Osteoblast (primary cell): Measurements from ENCODE around the gene SHISA5. TPM values are rescaled to one million over a fixed set of nuclear protein-coding genes. Genes with fewer than 3 reads are reported as not detected.

ENCODE experiments used
- DNase-seq: peaks from one replicate; pipeline ENCODE4 v3.0.0; 2011; ENCODE audit warnings: low spot score, mixed read lengths; ENCODE audit not compliant: insufficient read length; ENCODE audit errors: missing footprints
- H2AFZ ChIP-seq: 2 replicates; pipeline ENCODE4 v1.6.0; 2011; ENCODE audit warnings: mild to moderate bottlenecking, low read length
- H3K27ac ChIP-seq: 2 replicates; pipeline ENCODE4 v1.5.1; 2011; ENCODE audit warnings: mild to moderate bottlenecking, low read depth, low read length, moderate library complexity
- H3K27me3 ChIP-seq: 2 replicates; pipeline ENCODE4 v1.6.0; 2012; ENCODE audit warnings: mild to moderate bottlenecking, control low read depth, inconsistent platforms, low read length, moderate library complexity; ENCODE audit not compliant: insufficient read depth
- H3K36me3 ChIP-seq: 2 replicates; pipeline ENCODE4 v1.5.1; 2011; ENCODE audit warnings: mild to moderate bottlenecking, low read length, control low read depth, moderate library complexity; ENCODE audit not compliant: insufficient read depth
- H3K4me1 ChIP-seq: 2 replicates; pipeline ENCODE4 v1.5.1; 2011; ENCODE audit warnings: mild to moderate bottlenecking, low read length, control low read depth, moderate library complexity; ENCODE audit not compliant: insufficient read depth
- H3K4me2 ChIP-seq: 2 replicates; pipeline ENCODE4 v1.6.0; 2011; ENCODE audit warnings: mild to moderate bottlenecking, low read length; ENCODE audit not compliant: insufficient read depth
- H3K4me3 ChIP-seq: fragments of 200-600 bp; sonication (generic); 3 replicates; pipeline ENCODE4 v1.5.1; 2012; ENCODE audit warnings: mild to moderate bottlenecking, low read length, inconsistent platforms; ENCODE audit not compliant: insufficient read depth
- H3K79me2 ChIP-seq: 2 replicates; pipeline ENCODE4 v1.6.0; 2012; ENCODE audit warnings: mild to moderate bottlenecking, low read length, control low read depth, inconsistent platforms; ENCODE audit not compliant: insufficient read depth
- H3K9me3 ChIP-seq: 2 replicates; pipeline ENCODE4 v1.5.1; 2011; ENCODE audit warnings: low read depth, low read length, control low read depth
- H4K20me1 ChIP-seq: 2 replicates; pipeline ENCODE4 v1.6.0; 2012; ENCODE audit warnings: mild to moderate bottlenecking, low read length, control low read depth; ENCODE audit not compliant: insufficient read depth
- total RNA-seq: library from RNA; depleted of rRNA; stranded (reverse); fragments of >200 nt; gene quantifications from 2 replicates; pipeline ENCODE4 v1.2.3, GENCODE V29; 2012
- TF ChIP-seq, protein P1 (sequence below): IDR thresholded peaks from 2 replicates; pipeline ENCODE4 v1.5.1; 2011; ENCODE audit warnings: mild to moderate bottlenecking, low read depth, low read length, moderate library complexity; ENCODE audit errors: extremely low read depth

SHISA5 gene
- total RNA-seq, 1 donor, result 105 TPM

DNA sequence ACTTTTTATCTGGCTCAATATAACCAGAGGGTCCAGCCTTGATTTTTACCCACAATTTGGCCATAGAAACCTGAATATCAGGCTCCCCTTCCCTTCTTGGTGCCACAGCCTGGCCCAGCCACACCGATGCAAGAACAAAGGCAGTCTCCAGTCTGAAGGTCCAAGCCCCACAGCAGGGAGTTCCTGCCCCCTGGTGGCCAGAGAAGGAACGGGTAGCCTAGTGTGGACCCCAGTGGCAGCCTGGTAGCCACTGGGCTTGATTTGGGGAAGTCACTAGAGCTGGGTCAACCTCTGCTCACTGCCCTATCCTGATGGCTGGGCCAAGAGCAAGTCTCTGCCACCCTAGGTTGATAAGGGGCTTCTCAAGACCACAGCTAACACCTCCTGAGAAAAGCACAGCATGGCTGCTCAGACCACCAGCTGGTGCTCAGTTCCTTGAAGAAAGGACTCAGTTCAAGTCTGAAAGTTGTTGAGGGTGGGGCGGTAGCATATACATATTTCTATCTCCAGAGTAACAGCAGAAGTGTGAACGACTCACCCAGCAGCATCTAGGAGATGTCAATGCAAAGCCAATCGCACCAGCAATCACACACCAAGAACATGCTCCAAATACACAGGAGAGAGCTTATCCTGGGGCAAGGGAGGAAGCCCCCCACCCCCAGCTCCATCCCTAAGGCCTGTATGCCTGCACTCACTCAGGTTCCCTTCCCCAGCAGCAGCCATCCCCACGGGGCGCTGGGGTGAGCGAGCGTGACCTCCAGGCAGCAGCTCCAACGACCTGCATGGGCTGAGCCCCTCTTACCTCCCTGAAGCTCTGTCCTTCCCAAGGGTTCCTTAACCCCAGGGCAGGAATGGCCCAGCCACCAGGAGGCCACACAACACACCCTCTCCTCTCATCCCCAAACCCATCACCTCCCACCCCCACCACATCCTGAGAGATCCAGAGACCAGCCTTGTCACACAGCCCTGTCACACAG is 45.0 kb upstream of the SHISA5 start:
- Histone ChIP-seq H3K79me2 (no peaks in the 10 kb centered on the region), H4K20me1 (no peaks in the 10 kb centered on the region), H3K9me3 (no peaks in the 10 kb centered on the region), H3K4me1 (no peaks in the 10 kb centered on the region), H2AFZ (no peak overlapping the region), H3K36me3 (peaks cover 13% of the 10 kb centered on the region), H3K4me3 (no peak overlapping the region), H3K4me2 (no peak overlapping the region), H3K27ac (no peak overlapping the region), H3K27me3 (no peaks in the 10 kb centered on the region)
- TF ChIP-seq, protein P1, sequence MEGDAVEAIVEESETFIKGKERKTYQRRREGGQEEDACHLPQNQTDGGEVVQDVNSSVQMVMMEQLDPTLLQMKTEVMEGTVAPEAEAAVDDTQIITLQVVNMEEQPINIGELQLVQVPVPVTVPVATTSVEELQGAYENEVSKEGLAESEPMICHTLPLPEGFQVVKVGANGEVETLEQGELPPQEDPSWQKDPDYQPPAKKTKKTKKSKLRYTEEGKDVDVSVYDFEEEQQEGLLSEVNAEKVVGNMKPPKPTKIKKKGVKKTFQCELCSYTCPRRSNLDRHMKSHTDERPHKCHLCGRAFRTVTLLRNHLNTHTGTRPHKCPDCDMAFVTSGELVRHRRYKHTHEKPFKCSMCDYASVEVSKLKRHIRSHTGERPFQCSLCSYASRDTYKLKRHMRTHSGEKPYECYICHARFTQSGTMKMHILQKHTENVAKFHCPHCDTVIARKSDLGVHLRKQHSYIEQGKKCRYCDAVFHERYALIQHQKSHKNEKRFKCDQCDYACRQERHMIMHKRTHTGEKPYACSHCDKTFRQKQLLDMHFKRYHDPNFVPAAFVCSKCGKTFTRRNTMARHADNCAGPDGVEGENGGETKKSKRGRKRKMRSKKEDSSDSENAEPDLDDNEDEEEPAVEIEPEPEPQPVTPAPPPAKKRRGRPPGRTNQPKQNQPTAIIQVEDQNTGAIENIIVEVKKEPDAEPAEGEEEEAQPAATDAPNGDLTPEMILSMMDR, result peak; percentile 97
- DNase-seq, result peak; percentile 96

DNA sequence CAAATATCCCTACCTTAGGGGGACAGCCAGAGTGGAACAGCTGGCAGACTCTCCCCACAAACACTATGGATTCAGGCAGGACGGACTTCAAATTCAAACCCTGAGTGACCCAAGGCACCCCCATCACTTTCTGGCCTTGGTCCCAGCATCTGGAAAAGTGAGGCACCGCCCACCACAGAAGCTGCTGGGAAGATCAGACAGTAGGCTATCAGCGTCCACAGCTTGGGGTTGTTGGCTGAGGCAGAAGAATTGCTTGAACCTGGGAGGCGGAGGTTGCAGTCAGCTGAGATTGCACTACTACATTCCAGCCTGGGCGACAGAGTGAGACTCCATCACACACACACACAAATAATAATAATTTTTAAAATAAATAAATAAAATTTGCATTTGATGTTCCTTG is 44.2 kb upstream of the SHISA5 start:
- H4K20me1 ChIP-seq, result no peaks in the 10 kb centered on the region

DNA sequence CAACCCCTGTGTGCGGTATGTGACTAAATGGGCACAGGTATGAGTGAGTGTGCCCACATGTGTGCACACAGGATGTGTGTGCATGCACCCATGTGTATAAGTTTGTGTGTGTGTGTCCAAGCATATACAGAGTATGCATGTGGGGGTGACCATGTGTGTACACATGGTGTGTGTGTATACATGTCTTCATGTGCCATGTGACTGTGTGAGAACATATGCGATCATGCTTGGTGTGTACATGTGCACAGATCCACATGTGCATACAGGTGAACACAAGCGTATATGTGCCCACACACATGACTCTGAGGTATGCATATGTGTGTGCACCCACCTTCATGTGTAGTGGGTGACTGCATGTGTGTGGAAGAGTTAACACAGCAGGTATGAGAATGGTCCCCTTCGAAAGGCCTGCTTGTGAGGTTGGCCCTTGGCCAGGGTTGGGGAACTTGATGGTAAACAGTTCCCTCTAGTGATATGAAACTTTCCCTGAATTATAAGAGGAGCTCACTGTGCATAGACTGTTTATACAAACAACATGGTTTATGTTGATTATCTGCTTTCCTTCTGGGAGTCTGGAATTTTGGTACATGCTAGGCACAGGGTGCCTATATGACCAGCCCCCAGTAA is 42.3 kb upstream of the SHISA5 start:
- TF ChIP-seq, protein P1, result no peak
- H4K20me1 ChIP-seq, result no peaks in the 10 kb centered on the region

More for the DNA sequence above, 44.2 kb upstream of the SHISA5 start:
- Histone ChIP-seq H3K4me3 (no peak overlapping the region), H3K4me2 (no peak overlapping the region), H2AFZ (no peak overlapping the region), H3K9me3 (no peaks in the 10 kb centered on the region), H3K36me3 (peaks cover 13% of the 10 kb centered on the region), H3K79me2 (no peaks in the 10 kb centered on the region), H3K27ac (no peak overlapping the region), H3K27me3 (no peaks in the 10 kb centered on the region), H3K4me1 (no peaks in the 10 kb centered on the region)
- TF ChIP-seq, protein P1, result no peak
- no peak for DNase-seq

DNA sequence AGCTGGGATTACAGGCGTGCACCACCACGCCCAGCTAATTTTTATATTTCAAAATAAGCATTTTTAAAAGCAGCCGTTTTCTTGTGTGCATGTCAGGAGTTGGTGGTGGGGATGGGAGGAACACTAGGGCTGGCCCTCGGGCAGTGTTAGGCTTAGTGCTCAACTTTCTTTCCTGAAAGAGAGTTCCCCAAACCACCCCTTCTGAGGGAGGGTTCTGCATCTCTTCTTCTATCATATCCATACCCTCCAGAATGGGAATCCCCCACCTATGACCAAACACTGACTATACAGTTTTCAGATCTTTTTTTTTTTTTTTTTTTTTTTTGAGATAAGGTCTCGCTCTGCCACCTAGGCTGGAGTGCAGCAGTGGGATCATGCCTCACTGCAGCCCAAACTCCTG is 40.2 kb upstream of the SHISA5 start:
- DNase-seq, result no peak
- Histone ChIP-seq H3K4me3 (no peak overlapping the region), H3K4me1 (no peaks in the 10 kb centered on the region), H3K79me2 (no peaks in the 10 kb centered on the region), H3K36me3 (peaks cover 13% of the 10 kb centered on the region), H3K9me3 (no peaks in the 10 kb centered on the region), H3K27ac (no peak overlapping the region), H3K27me3 (no peaks in the 10 kb centered on the region), H3K4me2 (no peak overlapping the region), H2AFZ (no peak overlapping the region), H4K20me1 (no peaks in the 10 kb centered on the region)
- TF ChIP-seq, protein P1, result no peak

More for the DNA sequence above, 42.3 kb upstream of the SHISA5 start:
- Histone ChIP-seq H3K36me3 (peaks cover 13% of the 10 kb centered on the region), H3K27me3 (no peaks in the 10 kb centered on the region), H3K27ac (no peak overlapping the region), H3K4me2 (no peak overlapping the region), H3K4me1 (no peaks in the 10 kb centered on the region), H3K4me3 (no peak overlapping the region), H2AFZ (no peak overlapping the region), H3K9me3 (no peaks in the 10 kb centered on the region), H3K79me2 (no peaks in the 10 kb centered on the region)
- no peak for DNase-seq
